GM19395 (cell line): Measurements from ENCODE around the gene ALKBH4.
"Not testable (repeated sequence)": the region's sequence is repeated elsewhere in the genome, so short reads cannot be mapped to it uniquely, and the experiment has no call there.

Experiments
- ATAC-seq: cut with Tn5 transposase; IDR thresholded peaks from one replicate; pipeline ENCODE4 v1.9.1; 2021; ENCODE audit warnings: mild to moderate bottlenecking, moderate library complexity; ENCODE audit not compliant: unreplicated experiment

The ALKBH4 gene

GRCh38 chr7:102478314-102479208, 13.9 kb upstream of the ALKBH4 start, which contains the start of gene POLR2J:
Gene POLR2J, minus strand, starts transcription at chr7:102478922. Its CDS starts 62 bp downstream, at chr7:102478860.
- peak; percentile 87 for ATAC-seq

DNA sequence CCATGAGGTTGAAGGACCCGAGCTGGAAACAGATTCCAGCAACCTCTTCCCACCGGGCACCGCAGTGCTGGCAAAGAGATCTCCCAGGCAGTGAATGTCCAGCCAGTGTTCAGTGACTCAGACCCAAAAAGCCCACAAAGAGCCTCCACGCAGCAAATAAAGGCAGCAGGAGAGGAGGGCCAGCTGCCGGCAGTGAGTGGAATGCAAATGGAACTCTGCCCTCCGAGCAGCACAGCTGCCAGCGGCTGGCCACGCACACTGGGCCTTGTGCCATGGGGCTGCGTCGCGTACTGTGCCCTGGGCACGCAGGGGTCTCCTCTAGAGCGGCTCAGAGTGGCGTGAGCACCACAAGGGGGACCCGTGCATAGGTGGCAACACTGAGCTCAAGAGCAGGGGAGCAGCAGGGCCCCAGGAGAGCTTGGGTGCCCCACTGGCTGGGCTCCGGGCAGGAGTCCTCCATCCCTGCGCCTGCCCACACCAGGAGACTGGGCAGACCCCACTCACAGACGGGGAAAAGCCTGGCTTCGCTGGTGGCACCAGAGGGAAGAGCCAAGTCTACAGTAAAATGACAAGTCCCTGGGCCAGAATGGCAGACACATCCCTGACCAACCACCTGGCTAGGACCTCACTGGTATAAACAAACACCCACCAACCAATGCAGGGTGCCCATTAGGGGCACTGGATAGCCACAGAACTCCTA, 10.2 kb upstream of the ALKBH4 start:
- not testable (repeated sequence) for ATAC-seq

DNA sequence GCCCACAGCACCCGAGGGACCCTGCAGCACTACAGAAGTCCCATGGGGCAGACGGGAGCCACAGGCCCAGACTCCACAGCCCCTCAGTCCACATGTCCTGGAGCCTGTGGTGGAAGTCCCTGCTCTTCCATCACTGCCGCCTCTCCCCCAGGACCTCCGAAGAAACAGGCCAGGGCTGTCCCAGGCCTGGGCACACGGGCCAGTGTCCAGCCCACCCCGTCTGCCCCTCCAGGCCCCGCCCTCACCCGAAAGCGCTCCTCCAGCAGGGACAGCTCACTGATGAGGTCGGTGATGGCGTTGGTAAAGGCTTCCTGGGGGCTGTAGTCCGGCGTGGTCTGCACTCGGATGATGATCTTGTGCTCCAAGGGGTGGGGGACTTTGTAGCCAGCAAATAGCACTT, 9.5 kb upstream of the ALKBH4 start:
- not testable (repeated sequence) for ATAC-seq

- no peak for ATAC-seq
Measured at GRCh38 chr7:102473271-102473991, 8.8 kb upstream of the ALKBH4 start.

- ATAC-seq: no peak
Measured at GRCh38 chr7:102472126-102473041, 7.7 kb upstream of the ALKBH4 start.

DNA sequence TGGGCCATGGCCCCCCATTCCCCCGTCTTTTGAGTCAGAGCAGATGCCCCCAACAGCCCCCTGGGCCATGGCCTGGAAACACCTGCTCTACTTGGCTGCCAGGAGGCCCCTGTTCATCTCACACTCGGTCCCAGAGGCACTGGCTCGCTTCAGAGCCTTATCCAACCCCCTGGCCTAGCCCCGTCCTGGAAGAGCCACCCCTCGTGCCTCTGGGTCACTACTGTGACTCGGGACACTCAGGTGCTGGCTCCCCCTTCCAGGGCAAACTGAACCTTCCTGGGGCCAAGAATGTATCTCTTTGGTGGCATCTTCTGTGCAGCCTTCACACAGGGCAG, 7.1 kb upstream of the ALKBH4 start:
- no peak for ATAC-seq

GRCh38 chr7:102469972-102470825, 5.5 kb upstream of the ALKBH4 start:
- ATAC-seq: no peak

- no peak for ATAC-seq
Measured at GRCh38 chr7:102469351-102469971, 4.8 kb upstream of the ALKBH4 start.

DNA sequence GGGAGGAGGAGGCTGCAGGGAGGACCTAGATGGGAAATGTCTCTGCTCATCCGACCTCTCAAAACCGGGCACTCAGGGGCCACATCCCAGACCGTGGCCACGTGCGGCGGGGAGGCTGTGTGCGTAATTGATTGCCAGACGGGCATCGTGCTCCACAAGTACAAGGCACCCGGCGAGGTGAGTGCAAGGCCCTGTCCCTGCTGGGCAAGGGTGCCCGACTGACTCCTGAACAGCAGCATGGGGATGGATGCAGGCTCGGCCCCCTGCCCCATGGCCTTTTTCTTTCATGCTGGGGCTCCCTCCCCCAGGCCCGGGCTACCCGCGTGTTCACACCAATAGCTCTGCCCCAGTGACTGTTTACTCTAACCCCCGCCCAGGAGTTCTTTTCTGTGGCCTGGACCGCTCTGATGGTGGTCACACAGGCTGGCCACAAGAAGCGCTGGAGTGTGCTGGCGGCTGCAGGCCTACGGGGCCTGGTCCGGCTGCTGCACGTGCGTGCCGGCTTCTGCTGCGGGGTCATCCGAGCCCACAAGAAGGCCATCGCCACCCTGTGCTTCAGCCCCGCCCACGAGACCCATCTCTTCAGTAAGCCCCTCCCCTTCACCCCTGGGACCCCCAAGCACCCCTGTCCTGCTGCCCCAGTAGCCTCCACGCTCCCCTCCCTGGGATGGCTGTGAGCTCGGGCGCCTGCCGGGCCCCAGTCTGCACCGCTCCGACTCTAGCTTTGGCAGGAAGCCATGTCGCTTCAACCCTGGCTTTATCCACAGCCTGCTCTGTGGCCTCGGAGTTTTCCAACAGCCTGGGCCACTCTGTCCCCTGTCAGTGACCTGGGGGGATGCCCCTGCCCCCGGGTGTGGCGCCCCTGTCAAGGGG, 4.1 kb upstream of the ALKBH4 start:
- no peak for ATAC-seq

DNA sequence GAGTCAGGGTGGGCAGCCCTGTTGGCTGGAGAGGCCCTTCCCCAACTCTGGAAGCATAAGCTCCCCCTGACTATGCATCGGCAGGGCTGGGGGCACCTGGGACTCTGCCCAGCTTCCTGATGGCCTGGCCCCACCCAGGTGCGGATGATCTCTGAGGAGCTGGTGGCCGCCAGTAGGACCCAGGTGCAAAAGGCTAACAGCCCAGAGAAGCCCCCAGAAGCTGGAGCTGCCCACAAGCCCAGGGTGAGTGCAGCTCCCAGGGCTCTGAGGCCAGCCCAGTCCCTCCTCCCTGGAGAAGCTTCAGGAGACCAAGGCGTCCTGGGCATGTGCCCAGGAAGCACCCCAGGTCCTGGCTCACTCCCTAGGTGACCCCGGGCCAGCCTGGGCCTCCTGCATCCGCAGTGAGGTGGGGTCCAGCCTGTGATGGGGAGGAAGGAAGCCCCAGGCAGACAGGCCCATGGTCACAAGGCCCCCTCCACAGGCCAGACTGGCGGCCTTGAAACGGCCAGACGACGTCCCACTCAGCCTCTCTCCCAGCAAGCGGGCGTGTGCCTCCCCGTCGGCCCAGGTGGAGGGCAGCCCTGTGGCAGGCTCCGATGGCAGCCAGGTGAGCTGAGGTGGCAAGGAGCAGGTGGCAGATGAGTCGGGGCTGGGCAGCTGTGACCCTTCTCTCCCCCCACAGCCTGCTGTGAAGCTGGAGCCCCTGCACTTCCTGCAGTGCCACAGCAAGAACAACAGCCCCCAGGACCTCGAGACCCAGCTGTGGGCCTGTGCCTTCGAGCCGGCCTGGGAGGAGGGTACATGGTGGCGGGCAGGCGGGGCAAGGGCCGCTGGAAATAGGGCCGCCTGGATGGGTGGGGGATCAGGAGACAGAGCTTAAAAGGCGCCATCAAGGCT, 3.2 kb upstream of the ALKBH4 start:
- ATAC-seq: no peak

- ATAC-seq: no peak
Measured at GRCh38 chr7:102466097-102466496, 1.4 kb upstream of the ALKBH4 start.

GRCh38 chr7:102463841-102464576, 654 bp downstream of the ALKBH4 start:
- ATAC-seq: no peak

GRCh38 chr7:102460467-102460866, 4.2 kb downstream of the ALKBH4 start:
- no peak for ATAC-seq

- no peak for ATAC-seq
Measured at GRCh38 chr7:102459221-102459844, 5.3 kb downstream of the ALKBH4 start.

- ATAC-seq: no peak
Measured at GRCh38 chr7:102457352-102457924, 7.2 kb downstream of the ALKBH4 start.

- no peak for ATAC-seq
Measured at GRCh38 chr7:102456327-102456726, 8.3 kb downstream of the ALKBH4 start.
